H9 (cell line): ENCODE measurements around the gene TDRD9. TPM values are rescaled to one million over a fixed set of nuclear protein-coding genes. Genes with fewer than 3 reads are reported as not detected.

Source experiments
- DNase-seq: peaks from one replicate; pipeline ENCODE4 v3.0.0-alpha.2; 2017
- H2AFZ ChIP-seq: one replicate; pipeline ENCODE4 v1.6.1; 2013; ENCODE audit warnings: mild to moderate bottlenecking, low read length, control low read depth, moderate library complexity
- H2AK5ac ChIP-seq: 2 replicates; pipeline ENCODE4 v1.6.1; 2013; ENCODE audit warnings: low read length, control low read depth, mixed read lengths; ENCODE audit not compliant: insufficient read length
- H2BK120ac ChIP-seq: one replicate; pipeline ENCODE4 v1.6.1; 2013; ENCODE audit warnings: low read depth, mild to moderate bottlenecking, low read length, control low read depth, inconsistent platforms; ENCODE audit not compliant: poor library complexity, severe bottlenecking
- H2BK12ac ChIP-seq: 2 replicates; pipeline ENCODE4 v1.6.1; 2013; ENCODE audit warnings: low read length, control low read depth, mixed read lengths, low read depth; ENCODE audit not compliant: insufficient read length
- H2BK15ac ChIP-seq: 2 replicates; pipeline ENCODE4 v1.6.1; 2013; ENCODE audit warnings: low read depth, low read length, control low read depth
- H2BK20ac ChIP-seq: one replicate; pipeline ENCODE4 v1.6.1; 2013; ENCODE audit warnings: low read depth, mild to moderate bottlenecking, low read length, control low read depth, inconsistent platforms; ENCODE audit not compliant: poor library complexity, severe bottlenecking
- H2BK5ac ChIP-seq: 2 replicates; pipeline ENCODE4 v1.6.1; 2013; ENCODE audit warnings: low read length, control low read depth, mixed read lengths; ENCODE audit not compliant: insufficient read length
- H3K14ac ChIP-seq: 2 replicates; pipeline ENCODE4 v1.6.1; 2013; ENCODE audit warnings: low read length, control low read depth; ENCODE audit not compliant: insufficient read depth
- H3K18ac ChIP-seq: 2 replicates; pipeline ENCODE4 v1.6.1; 2013; ENCODE audit warnings: low read depth, mild to moderate bottlenecking, mixed read lengths, low read length, control low read depth; ENCODE audit not compliant: insufficient read length
- H3K23ac ChIP-seq: 2 replicates; pipeline ENCODE4 v1.6.1; 2013; ENCODE audit warnings: low read length, control low read depth, mixed read lengths, low read depth; ENCODE audit not compliant: insufficient read length
- H3K23me2 ChIP-seq: 2 replicates; pipeline ENCODE4 v1.6.1; 2013; ENCODE audit warnings: low read depth, mild to moderate bottlenecking, mixed read lengths, low read length, control low read depth; ENCODE audit not compliant: insufficient read length, poor library complexity, severe bottlenecking
- H3K27ac ChIP-seq: 2 replicates; pipeline ENCODE4 v1.5.1; 2013; ENCODE audit warnings: low read length, control low read depth, mixed read lengths, low read depth; ENCODE audit not compliant: insufficient read length
- H3K27me3 ChIP-seq: 2 replicates; pipeline ENCODE4 v1.6.1; 2013; ENCODE audit warnings: low read length, control low read depth, inconsistent platforms; ENCODE audit not compliant: insufficient read depth
- H3K4ac ChIP-seq: 2 replicates; pipeline ENCODE4 v1.6.1; 2013; ENCODE audit warnings: low read depth, mild to moderate bottlenecking, control low read depth, inconsistent platforms, low read length, moderate library complexity
- H3K4me1 ChIP-seq: 2 replicates; pipeline ENCODE4 v1.6.1; 2013; ENCODE audit warnings: low read length, control low read depth, inconsistent platforms; ENCODE audit not compliant: insufficient read depth
- H3K4me2 ChIP-seq: 2 replicates; pipeline ENCODE4 v1.6.1; 2013; ENCODE audit warnings: low read length, control low read depth, mixed read lengths; ENCODE audit not compliant: insufficient read length, insufficient read depth
- H3K56ac ChIP-seq: 2 replicates; pipeline ENCODE4 v1.6.1; 2013; ENCODE audit warnings: low read depth, mild to moderate bottlenecking, mixed read lengths, low read length, control low read depth; ENCODE audit not compliant: insufficient read length
- H3K79me1 ChIP-seq: 2 replicates; pipeline ENCODE4 v1.6.1; 2013; ENCODE audit warnings: low read depth, mild to moderate bottlenecking, moderate library complexity, low read length, control low read depth, inconsistent platforms; ENCODE audit not compliant: insufficient read depth, poor library complexity, severe bottlenecking
- H3K79me2 ChIP-seq: 2 replicates; pipeline ENCODE4 v1.6.1; 2013; ENCODE audit warnings: low read length, control low read depth, inconsistent platforms; ENCODE audit not compliant: insufficient read depth
- H3K9ac ChIP-seq: 2 replicates; pipeline ENCODE4 v1.6.1; 2013; ENCODE audit warnings: low read length, control low read depth, mixed read lengths; ENCODE audit not compliant: insufficient read length; ENCODE audit errors: extremely low read depth
- H3K9me3 ChIP-seq: one replicate; pipeline ENCODE4 v1.6.1; 2013; ENCODE audit warnings: low read depth, low read length, inconsistent platforms; ENCODE audit not compliant: control insufficient read depth
- H3T11ph ChIP-seq: one replicate; pipeline ENCODE4 v1.6.1; 2013; ENCODE audit warnings: mild to moderate bottlenecking, low read length, control low read depth, inconsistent platforms
- H4K20me1 ChIP-seq: one replicate; pipeline ENCODE4 v1.6.1; 2013; ENCODE audit not compliant: control insufficient read depth, insufficient read length, insufficient read depth
- H4K5ac ChIP-seq: 2 replicates; pipeline ENCODE4 v1.6.1; 2013; ENCODE audit warnings: low read depth, mild to moderate bottlenecking, mixed read lengths, low read length, control low read depth; ENCODE audit not compliant: insufficient read length
- H4K8ac ChIP-seq: replicated peaks from 2 replicates; pipeline ENCODE4 v1.6.1; 2013; ENCODE audit warnings: low read length, control low read depth, mixed read lengths, low read depth; ENCODE audit not compliant: insufficient read length
- H4K91ac ChIP-seq: 2 replicates; pipeline ENCODE4 v1.6.1; 2013; ENCODE audit warnings: low read depth, mild to moderate bottlenecking, moderate library complexity, mixed read lengths, low read length, control low read depth; ENCODE audit not compliant: insufficient read length
- H3K27ac Mint-ChIP-seq, 3 experiments: 2 replicates in 2 of 3; 3 replicates in 1 of 3; pipeline ENCODE4 v1.8.0; 2020 to 2021; ENCODE audit warnings: mixed read lengths in 3 of 3, mild to moderate bottlenecking in 1 of 3, moderate library complexity in 1 of 3
- H3K27me3 Mint-ChIP-seq: 2 replicates; pipeline ENCODE4 v1.8.0; 2021; ENCODE audit warnings: low read depth, mild to moderate bottlenecking, moderate library complexity, mixed read lengths
- H3K36me3 Mint-ChIP-seq, 3 experiments: 2 replicates in 2 of 3; 3 replicates in 1 of 3; pipeline ENCODE4 v1.8.0; 2020 to 2021; ENCODE audit warnings: low read depth in 3 of 3, mixed read lengths in 3 of 3; ENCODE audit not compliant: insufficient read depth in 1 of 3
- H3K4me1 Mint-ChIP-seq, 2 experiments: 2 replicates each; pipeline ENCODE4 v1.8.0; 2020; ENCODE audit warnings: mixed read lengths in 2 of 2
- H3K4me3 Mint-ChIP-seq, 2 experiments: 2 replicates in 1 of 2; 3 replicates in 1 of 2; pipeline ENCODE4 v1.8.0; 2020 to 2021; ENCODE audit warnings: mild to moderate bottlenecking in 2 of 2, mixed read lengths in 2 of 2, moderate library complexity in 1 of 2
- H3K9me3 Mint-ChIP-seq, 2 experiments: 2 replicates in 1 of 2; 3 replicates in 1 of 2; pipeline ENCODE4 v1.8.0; 2020; ENCODE audit warnings: mild to moderate bottlenecking in 2 of 2, mixed read lengths in 2 of 2, moderate library complexity in 1 of 2
- CTCF ChIP-seq: fragments of 200-600 bp; sonication (generic); conservative IDR thresholded peaks from 3 replicates; pipeline ENCODE4 v1.8.0; 2021; ENCODE audit warnings: antibody characterized with exemption, mild to moderate bottlenecking
- WGBS: extraction: QIAGEN DNeasy Blood & Tissue Kit; methylation state at CpG from one replicate; pipeline ENCODE4 v1.1.7; 2013; ENCODE audit warnings: missing lambda C conversion rate, low lambda C conversion rate, mixed read lengths; ENCODE audit not compliant: insufficient read length; ENCODE audit errors: extremely low coverage; 5-methylcytosine and 5-hydroxymethylcytosine counted together
- total RNA-seq: library from RNA; stranded (reverse); gene quantifications from 2 replicates; pipeline ENCODE4 v1.2.1, GENCODE V29; 2021

The TDRD9 gene
- total RNA-seq, 1 experiment from 2014 or later, result not detected

DNA sequence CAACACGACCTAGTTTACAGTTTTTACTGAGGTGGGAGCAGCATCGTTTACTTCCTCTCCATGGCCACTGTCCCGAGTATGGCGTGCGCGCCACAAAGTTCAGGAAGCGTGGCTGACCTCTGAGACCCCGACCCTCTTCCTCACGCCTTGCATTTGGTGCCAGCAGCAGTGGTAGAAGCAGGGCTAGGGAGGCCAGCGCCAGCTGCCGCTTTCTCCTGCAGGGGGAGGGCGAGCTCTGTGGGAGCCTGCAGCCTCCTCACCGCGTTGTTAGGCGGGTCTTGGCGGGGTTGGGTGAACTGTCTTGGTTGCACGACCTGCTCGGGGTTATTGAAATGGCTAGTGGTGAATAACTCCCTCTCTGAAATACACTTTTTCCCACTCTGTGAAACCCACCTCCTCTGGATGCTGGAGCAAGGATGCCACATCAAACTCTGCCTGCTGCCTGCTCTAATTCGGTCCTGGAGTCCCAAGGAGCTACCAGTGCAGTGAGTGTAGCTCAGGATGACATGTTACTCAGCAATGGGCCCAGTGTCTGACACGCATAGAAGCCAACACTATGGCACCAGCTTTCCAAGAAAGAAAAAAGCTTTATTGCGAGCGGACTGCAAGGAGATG is 22.3 kb upstream of the TDRD9 start:
- H2AFZ ChIP-seq, result no peak overlapping the region
- H2BK15ac ChIP-seq, result no peak overlapping the region
- DNase-seq, result peak; percentile 76

More for the DNA sequence above, 22.3 kb upstream of the TDRD9 start:
- no peak overlapping the region for H3K56ac ChIP-seq
- Mint-ChIP-seq H3K4me1 (peaks cover 16 to 17% of the 10 kb centered on the region in 2 experiments), H3K27me3 (peaks cover 2% of the 10 kb centered on the region; the same call in 1 of the 2 replicates), H3K9me3 (no peaks in the 10 kb centered on the region), H3K4me3 (no peak overlapping the region), H3K36me3 (no peaks in the 10 kb centered on the region; a peak in 1 of 7 replicates), H3K27ac (no peak overlapping the region)
- no peak overlapping the region for H3T11ph ChIP-seq
- H3K4me1 ChIP-seq, result no peaks in the 10 kb centered on the region
- H2BK5ac ChIP-seq, result no peak overlapping the region
- no peak overlapping the region for H3K9ac ChIP-seq
- no peak overlapping the region for H3K4me2 ChIP-seq
- H4K5ac ChIP-seq, result no peak overlapping the region
- H3K79me1 ChIP-seq, result no peaks in the 10 kb centered on the region
- no peak overlapping the region for H3K27ac ChIP-seq
- no CpG with 5 or more reads among the region's 22 CpGs for WGBS
- H3K23me2 ChIP-seq, result no peaks in the 10 kb centered on the region
- no peaks in the 10 kb centered on the region for H3K9me3 ChIP-seq
- H2BK20ac ChIP-seq, result no peak overlapping the region
- H4K8ac ChIP-seq, result no peak overlapping the region
- no peak overlapping the region for H3K4ac ChIP-seq
- no peak overlapping the region for H2BK120ac ChIP-seq
- H3K18ac ChIP-seq, result no peak overlapping the region
- no peak overlapping the region for H2BK12ac ChIP-seq
- no peak overlapping the region for H4K91ac ChIP-seq
- H3K14ac ChIP-seq, result no peak overlapping the region
- no peak overlapping the region for H2AK5ac ChIP-seq
- no peak overlapping the region for H3K23ac ChIP-seq
- H4K20me1 ChIP-seq, result no peaks in the 10 kb centered on the region
- no peaks in the 10 kb centered on the region; the same call in 1 of the 2 replicates for H3K27me3 ChIP-seq
- TF ChIP-seq CTCF, result peak; percentile 62
- H3K79me2 ChIP-seq, result no peaks in the 10 kb centered on the region
